H9 (cell line): Measurements from ENCODE around the gene SUOX. TPM values are rescaled to one million over a fixed set of nuclear protein-coding genes. Genes with fewer than 3 reads are reported as not detected.

Experiments used
- DNase-seq: peaks from one replicate; pipeline ENCODE4 v3.0.0-alpha.2; 2017
- H2AFZ ChIP-seq: one replicate; pipeline ENCODE4 v1.6.1; 2013; ENCODE audit warnings: mild to moderate bottlenecking, low read length, control low read depth, moderate library complexity
- H2AK5ac ChIP-seq: 2 replicates; pipeline ENCODE4 v1.6.1; 2013; ENCODE audit warnings: low read length, control low read depth, mixed read lengths; ENCODE audit not compliant: insufficient read length
- H2BK120ac ChIP-seq: one replicate; pipeline ENCODE4 v1.6.1; 2013; ENCODE audit warnings: low read depth, mild to moderate bottlenecking, low read length, control low read depth, inconsistent platforms; ENCODE audit not compliant: poor library complexity, severe bottlenecking
- H2BK12ac ChIP-seq: 2 replicates; pipeline ENCODE4 v1.6.1; 2013; ENCODE audit warnings: low read length, control low read depth, mixed read lengths, low read depth; ENCODE audit not compliant: insufficient read length
- H2BK15ac ChIP-seq: 2 replicates; pipeline ENCODE4 v1.6.1; 2013; ENCODE audit warnings: low read depth, low read length, control low read depth
- H2BK20ac ChIP-seq: one replicate; pipeline ENCODE4 v1.6.1; 2013; ENCODE audit warnings: low read depth, mild to moderate bottlenecking, low read length, control low read depth, inconsistent platforms; ENCODE audit not compliant: poor library complexity, severe bottlenecking
- H2BK5ac ChIP-seq: 2 replicates; pipeline ENCODE4 v1.6.1; 2013; ENCODE audit warnings: low read length, control low read depth, mixed read lengths; ENCODE audit not compliant: insufficient read length
- H3K14ac ChIP-seq: 2 replicates; pipeline ENCODE4 v1.6.1; 2013; ENCODE audit warnings: low read length, control low read depth; ENCODE audit not compliant: insufficient read depth
- H3K18ac ChIP-seq: 2 replicates; pipeline ENCODE4 v1.6.1; 2013; ENCODE audit warnings: low read depth, mild to moderate bottlenecking, mixed read lengths, low read length, control low read depth; ENCODE audit not compliant: insufficient read length
- H3K23ac ChIP-seq: 2 replicates; pipeline ENCODE4 v1.6.1; 2013; ENCODE audit warnings: low read length, control low read depth, mixed read lengths, low read depth; ENCODE audit not compliant: insufficient read length
- H3K23me2 ChIP-seq: 2 replicates; pipeline ENCODE4 v1.6.1; 2013; ENCODE audit warnings: low read depth, mild to moderate bottlenecking, mixed read lengths, low read length, control low read depth; ENCODE audit not compliant: insufficient read length, poor library complexity, severe bottlenecking
- H3K27ac ChIP-seq: 2 replicates; pipeline ENCODE4 v1.5.1; 2013; ENCODE audit warnings: low read length, control low read depth, mixed read lengths, low read depth; ENCODE audit not compliant: insufficient read length
- H3K27me3 ChIP-seq: 2 replicates; pipeline ENCODE4 v1.6.1; 2013; ENCODE audit warnings: low read length, control low read depth, inconsistent platforms; ENCODE audit not compliant: insufficient read depth
- H3K4ac ChIP-seq: 2 replicates; pipeline ENCODE4 v1.6.1; 2013; ENCODE audit warnings: low read depth, mild to moderate bottlenecking, control low read depth, inconsistent platforms, low read length, moderate library complexity
- H3K4me1 ChIP-seq: 2 replicates; pipeline ENCODE4 v1.6.1; 2013; ENCODE audit warnings: low read length, control low read depth, inconsistent platforms; ENCODE audit not compliant: insufficient read depth
- H3K4me2 ChIP-seq: 2 replicates; pipeline ENCODE4 v1.6.1; 2013; ENCODE audit warnings: low read length, control low read depth, mixed read lengths; ENCODE audit not compliant: insufficient read length, insufficient read depth
- H3K56ac ChIP-seq: 2 replicates; pipeline ENCODE4 v1.6.1; 2013; ENCODE audit warnings: low read depth, mild to moderate bottlenecking, mixed read lengths, low read length, control low read depth; ENCODE audit not compliant: insufficient read length
- H3K79me1 ChIP-seq: 2 replicates; pipeline ENCODE4 v1.6.1; 2013; ENCODE audit warnings: low read depth, mild to moderate bottlenecking, moderate library complexity, low read length, control low read depth, inconsistent platforms; ENCODE audit not compliant: insufficient read depth, poor library complexity, severe bottlenecking
- H3K79me2 ChIP-seq: 2 replicates; pipeline ENCODE4 v1.6.1; 2013; ENCODE audit warnings: low read length, control low read depth, inconsistent platforms; ENCODE audit not compliant: insufficient read depth
- H3K9ac ChIP-seq: 2 replicates; pipeline ENCODE4 v1.6.1; 2013; ENCODE audit warnings: low read length, control low read depth, mixed read lengths; ENCODE audit not compliant: insufficient read length; ENCODE audit errors: extremely low read depth
- H3K9me3 ChIP-seq: one replicate; pipeline ENCODE4 v1.6.1; 2013; ENCODE audit warnings: low read depth, low read length, inconsistent platforms; ENCODE audit not compliant: control insufficient read depth
- H3T11ph ChIP-seq: one replicate; pipeline ENCODE4 v1.6.1; 2013; ENCODE audit warnings: mild to moderate bottlenecking, low read length, control low read depth, inconsistent platforms
- H4K20me1 ChIP-seq: one replicate; pipeline ENCODE4 v1.6.1; 2013; ENCODE audit not compliant: control insufficient read depth, insufficient read length, insufficient read depth
- H4K5ac ChIP-seq: 2 replicates; pipeline ENCODE4 v1.6.1; 2013; ENCODE audit warnings: low read depth, mild to moderate bottlenecking, mixed read lengths, low read length, control low read depth; ENCODE audit not compliant: insufficient read length
- H4K8ac ChIP-seq: replicated peaks from 2 replicates; pipeline ENCODE4 v1.6.1; 2013; ENCODE audit warnings: low read length, control low read depth, mixed read lengths, low read depth; ENCODE audit not compliant: insufficient read length
- H4K91ac ChIP-seq: 2 replicates; pipeline ENCODE4 v1.6.1; 2013; ENCODE audit warnings: low read depth, mild to moderate bottlenecking, moderate library complexity, mixed read lengths, low read length, control low read depth; ENCODE audit not compliant: insufficient read length
- H3K27ac Mint-ChIP-seq, 3 experiments: 2 replicates in 2 of 3; 3 replicates in 1 of 3; pipeline ENCODE4 v1.8.0; 2020 to 2021; ENCODE audit warnings: mixed read lengths in 3 of 3, mild to moderate bottlenecking in 1 of 3, moderate library complexity in 1 of 3
- H3K27me3 Mint-ChIP-seq: 2 replicates; pipeline ENCODE4 v1.8.0; 2021; ENCODE audit warnings: low read depth, mild to moderate bottlenecking, moderate library complexity, mixed read lengths
- H3K36me3 Mint-ChIP-seq, 3 experiments: 2 replicates in 2 of 3; 3 replicates in 1 of 3; pipeline ENCODE4 v1.8.0; 2020 to 2021; ENCODE audit warnings: low read depth in 3 of 3, mixed read lengths in 3 of 3; ENCODE audit not compliant: insufficient read depth in 1 of 3
- H3K4me1 Mint-ChIP-seq, 2 experiments: 2 replicates each; pipeline ENCODE4 v1.8.0; 2020; ENCODE audit warnings: mixed read lengths in 2 of 2
- H3K4me3 Mint-ChIP-seq, 2 experiments: 2 replicates in 1 of 2; 3 replicates in 1 of 2; pipeline ENCODE4 v1.8.0; 2020 to 2021; ENCODE audit warnings: mild to moderate bottlenecking in 2 of 2, mixed read lengths in 2 of 2, moderate library complexity in 1 of 2
- H3K9me3 Mint-ChIP-seq, 2 experiments: 2 replicates in 1 of 2; 3 replicates in 1 of 2; pipeline ENCODE4 v1.8.0; 2020; ENCODE audit warnings: mild to moderate bottlenecking in 2 of 2, mixed read lengths in 2 of 2, moderate library complexity in 1 of 2
- WGBS: extraction: QIAGEN DNeasy Blood & Tissue Kit; methylation state at CpG from one replicate; pipeline ENCODE4 v1.1.7; 2013; ENCODE audit warnings: missing lambda C conversion rate, low lambda C conversion rate, mixed read lengths; ENCODE audit not compliant: insufficient read length; ENCODE audit errors: extremely low coverage; 5-methylcytosine and 5-hydroxymethylcytosine counted together
- total RNA-seq: library from RNA; stranded (reverse); gene quantifications from 2 replicates; pipeline ENCODE4 v1.2.1, GENCODE V29; 2021
- TF ChIP-seq, protein P1 (sequence below): fragments of 200-600 bp; sonication (generic); conservative IDR thresholded peaks from 3 replicates; pipeline ENCODE4 v1.8.0; 2021; ENCODE audit warnings: antibody characterized with exemption, mild to moderate bottlenecking

The SUOX gene
- total RNA-seq, 1 experiment from 2014 or later, result 21.0 TPM

DNA sequence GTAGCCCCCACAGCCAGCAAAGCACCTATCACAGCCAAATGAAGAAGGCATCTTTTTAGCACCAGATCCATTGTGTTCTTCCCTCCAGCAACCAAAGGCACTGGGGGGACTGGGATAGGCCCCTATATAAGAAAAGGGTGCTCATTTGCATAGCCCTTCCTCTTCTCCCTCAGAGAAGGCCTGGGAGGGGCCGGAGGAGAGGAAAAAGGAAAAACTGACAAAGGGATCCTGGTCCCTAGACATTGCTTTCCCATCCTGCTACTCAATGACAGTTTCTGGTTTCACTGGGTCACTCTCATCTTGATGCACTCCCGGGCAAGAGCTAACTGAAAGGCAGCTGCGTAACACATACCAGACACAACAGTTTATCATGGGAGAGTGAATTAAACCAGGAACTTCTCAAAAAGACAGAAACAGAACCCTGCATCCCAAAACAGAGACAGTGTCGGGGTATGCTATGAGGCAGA lies 31.1 kb upstream of the SUOX start, which contains the start of gene PMEL:
Gene PMEL, minus strand, starts transcription at position 102 of the 467 bp plus-strand sequence. Its CDS starts 31 bp downstream, at position 71.
- Histone ChIP-seq H3K4ac (no peak within 1 kb of the TSS), H3K27me3 (no peaks in the 10 kb centered on the region), H3K56ac (no peak within 1 kb of the TSS), H4K91ac (no peak within 1 kb of the TSS), H3K23ac (no peak within 1 kb of the TSS), H3K4me2 (peak within 1 kb of the TSS; percentile 93), H3K4me1 (peaks cover 3% of the 10 kb centered on the region; the same call in 1 of the 2 replicates), H4K5ac (no peak within 1 kb of the TSS), H2BK12ac (no peak within 1 kb of the TSS), H3T11ph (no peak within 1 kb of the TSS), H4K8ac (no peak within 1 kb of the TSS), H3K9ac (peak within 1 kb of the TSS; percentile 92), H2AFZ (no peak within 1 kb of the TSS), H3K18ac (no peak within 1 kb of the TSS), H2BK120ac (no peak within 1 kb of the TSS), H3K27ac (peak within 1 kb of the TSS; percentile 46), H2BK5ac (no peak within 1 kb of the TSS), H4K20me1 (no peaks in the 10 kb centered on the region), H3K79me1 (no peaks in the 10 kb centered on the region), H2AK5ac (no peak within 1 kb of the TSS), H2BK15ac (no peak within 1 kb of the TSS), H3K14ac (no peak within 1 kb of the TSS; the same call in 1 of the 2 replicates), H3K23me2 (peaks cover 15% of the 10 kb centered on the region), H2BK20ac (no peak within 1 kb of the TSS), H3K79me2 (no peaks in the 10 kb centered on the region; the same call in 1 of the 2 replicates), H3K9me3 (no peaks in the 10 kb centered on the region)
- Mint-ChIP-seq H3K27me3 (no peaks in the 10 kb centered on the region), H3K36me3 (peaks cover 9 to 33% (median 28%) of the 10 kb centered on the region in 3 experiments; a peak in 6 of 7 replicates), H3K4me1 (peaks cover 22 to 28% of the 10 kb centered on the region in 2 experiments), H3K4me3 (peak within 1 kb of the TSS; percentile 96 to 99), H3K27ac (peak within 1 kb of the TSS; percentile 92 to 98 (median 97)), H3K9me3 (no peaks in the 10 kb centered on the region)
- DNase-seq, result peak; percentile 66
- no CpG with 5 or more reads among the region's 4 CpGs for WGBS
- TF ChIP-seq, protein P1, sequence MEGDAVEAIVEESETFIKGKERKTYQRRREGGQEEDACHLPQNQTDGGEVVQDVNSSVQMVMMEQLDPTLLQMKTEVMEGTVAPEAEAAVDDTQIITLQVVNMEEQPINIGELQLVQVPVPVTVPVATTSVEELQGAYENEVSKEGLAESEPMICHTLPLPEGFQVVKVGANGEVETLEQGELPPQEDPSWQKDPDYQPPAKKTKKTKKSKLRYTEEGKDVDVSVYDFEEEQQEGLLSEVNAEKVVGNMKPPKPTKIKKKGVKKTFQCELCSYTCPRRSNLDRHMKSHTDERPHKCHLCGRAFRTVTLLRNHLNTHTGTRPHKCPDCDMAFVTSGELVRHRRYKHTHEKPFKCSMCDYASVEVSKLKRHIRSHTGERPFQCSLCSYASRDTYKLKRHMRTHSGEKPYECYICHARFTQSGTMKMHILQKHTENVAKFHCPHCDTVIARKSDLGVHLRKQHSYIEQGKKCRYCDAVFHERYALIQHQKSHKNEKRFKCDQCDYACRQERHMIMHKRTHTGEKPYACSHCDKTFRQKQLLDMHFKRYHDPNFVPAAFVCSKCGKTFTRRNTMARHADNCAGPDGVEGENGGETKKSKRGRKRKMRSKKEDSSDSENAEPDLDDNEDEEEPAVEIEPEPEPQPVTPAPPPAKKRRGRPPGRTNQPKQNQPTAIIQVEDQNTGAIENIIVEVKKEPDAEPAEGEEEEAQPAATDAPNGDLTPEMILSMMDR, result no peak
